Placental epithelial cell (primary cell): ENCODE data around the gene F9. TPM values are rescaled to one million over a fixed set of nuclear protein-coding genes. Genes with fewer than 3 reads are reported as not detected.

ENCODE experiments used
- total RNA-seq: library from RNA; depleted of rRNA; stranded (reverse); fragments of >200 nt; gene quantifications from 2 replicates; pipeline ENCODE4 v1.2.3, GENCODE V29; 2012

The F9 gene
- total RNA-seq, result not detected in 2 replicates

DNA sequence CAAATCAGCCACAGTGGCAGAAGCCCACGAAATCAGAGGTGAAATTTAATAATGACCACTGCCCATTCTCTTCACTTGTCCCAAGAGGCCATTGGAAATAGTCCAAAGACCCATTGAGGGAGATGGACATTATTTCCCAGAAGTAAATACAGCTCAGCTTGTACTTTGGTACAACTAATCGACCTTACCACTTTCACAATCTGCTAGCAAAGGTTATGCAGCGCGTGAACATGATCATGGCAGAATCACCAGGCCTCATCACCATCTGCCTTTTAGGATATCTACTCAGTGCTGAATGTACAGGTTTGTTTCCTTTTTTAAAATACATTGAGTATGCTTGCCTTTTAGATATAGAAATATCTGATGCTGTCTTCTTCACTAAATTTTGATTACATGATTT is at the start of gene F9:
Gene F9, plus strand, starts transcription at position 190 of the 400 bp plus-strand sequence. Its CDS starts 26 bp downstream, at position 216.

Other genes starting within 250 kb of the F9 start
- gene MCF2, start 177.4 kb downstream of the F9 start, total RNA-seq, result 0.11 and 0.39 TPM in 2 replicates